ENCODE data around the gene CTRB1.
A peak's percentile ranks its signal among the peaks of the same experiment; 100 is the strongest.

DNA sequence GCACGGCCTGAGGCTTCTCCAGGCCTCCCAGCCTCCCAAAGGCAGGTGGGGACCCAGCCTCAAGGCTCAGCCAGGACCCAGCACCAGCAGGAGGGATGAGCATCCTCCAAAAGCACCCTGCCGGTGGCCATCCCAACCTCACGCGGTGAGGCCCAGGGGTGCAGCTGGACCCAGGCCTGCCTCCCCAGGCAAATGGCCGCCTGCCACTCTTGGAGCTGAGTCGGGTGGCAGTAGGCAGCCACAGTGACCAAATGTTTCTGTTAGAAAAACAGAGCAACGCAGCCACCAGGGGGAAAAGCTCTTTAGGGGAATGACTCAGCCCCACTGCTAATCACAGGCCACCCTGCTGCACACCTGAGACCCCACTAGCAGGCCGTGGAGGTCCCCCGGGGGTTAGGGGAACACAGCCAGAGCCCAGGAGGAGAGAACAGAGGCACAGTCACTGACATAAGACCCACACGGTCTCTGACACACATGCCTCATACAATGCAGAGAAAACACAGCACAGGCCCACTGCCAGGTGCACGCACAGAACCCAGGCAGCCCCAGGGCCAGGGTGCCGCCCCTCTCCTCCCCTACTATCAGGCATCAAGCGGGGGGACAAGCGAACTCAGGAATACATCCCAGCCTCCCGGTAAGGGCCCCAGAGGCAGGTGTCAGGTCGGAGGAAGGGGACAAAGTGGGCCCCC, 20.2 kb downstream of the CTRB1 start:
- TF ChIP-seq POLR2AphosphoS5 (IDR thresholded peaks at IDR 0.05) (no peak), CTCF (IDR thresholded peaks at IDR 0.05) (peak in 2 of 4 experiments; percentile 36 to 45)

Data from gastroesophageal sphincter (tissue), 3 donors.